Trophoblast cell (in vitro differentiated cells and primary cell): ENCODE measurements around the gene SRRM2.

Experiments
- DNase-seq, 2 donors: peaks; one replicate each; pipeline ENCODE4 v3.0.0-alpha.2; 2016
- H2AFZ ChIP-seq: 2 replicates; pipeline ENCODE4 v1.6.1; 2013; ENCODE audit warnings: low read length, moderate library complexity, mild to moderate bottlenecking; ENCODE audit not compliant: insufficient read depth, poor library complexity
- H2AK5ac ChIP-seq: 2 replicates; pipeline ENCODE4 v1.6.1; 2013; ENCODE audit warnings: mild to moderate bottlenecking, low read length
- H2BK120ac ChIP-seq: 2 replicates; pipeline ENCODE4 v1.6.1; 2013; ENCODE audit warnings: low read length, mild to moderate bottlenecking, moderate library complexity; ENCODE audit not compliant: insufficient read depth, poor library complexity
- H2BK12ac ChIP-seq: 2 replicates; pipeline ENCODE4 v1.6.1; 2013; ENCODE audit warnings: mild to moderate bottlenecking, low read length, moderate library complexity
- H2BK5ac ChIP-seq: 2 replicates; pipeline ENCODE4 v1.6.1; 2013; ENCODE audit warnings: low read length, low read depth, moderate library complexity, mild to moderate bottlenecking; ENCODE audit not compliant: poor library complexity
- H3K14ac ChIP-seq: 2 replicates; pipeline ENCODE4 v1.6.1; 2013; ENCODE audit warnings: mild to moderate bottlenecking, low read length
- H3K18ac ChIP-seq: 2 replicates; pipeline ENCODE4 v1.6.1; 2013; ENCODE audit warnings: mild to moderate bottlenecking, low read length
- H3K23ac ChIP-seq: 2 replicates; pipeline ENCODE4 v1.6.1; 2013; ENCODE audit warnings: low read length
- H3K27ac ChIP-seq: 2 replicates; pipeline ENCODE4 v1.5.1; 2013; ENCODE audit warnings: low read depth, mild to moderate bottlenecking, inconsistent platforms, low read length, moderate library complexity
- H3K27me3 ChIP-seq: 2 replicates; pipeline ENCODE4 v1.6.1; 2013; ENCODE audit warnings: inconsistent platforms, mild to moderate bottlenecking, low read length, moderate library complexity; ENCODE audit not compliant: insufficient read depth
- H3K36me3 ChIP-seq, 2 experiments: 1 replicate in 1 of 2; 2 replicates in 1 of 2; pipeline ENCODE4 v1.6.1; 2013; ENCODE audit warnings: low read length in 2 of 2, mild to moderate bottlenecking in 2 of 2, moderate library complexity in 1 of 2; ENCODE audit not compliant: insufficient read depth in 2 of 2, control insufficient read depth in 1 of 2
- H3K4ac ChIP-seq: 2 replicates; pipeline ENCODE4 v1.6.1; 2013; ENCODE audit warnings: low read depth, mild to moderate bottlenecking, low read length, moderate library complexity
- H3K4me1 ChIP-seq, 2 experiments: 1 replicate in 1 of 2; 2 replicates in 1 of 2; pipeline ENCODE4 v1.6.1; 2013; ENCODE audit warnings: low read length in 2 of 2, mild to moderate bottlenecking in 2 of 2, moderate library complexity in 1 of 2; ENCODE audit not compliant: insufficient read depth in 2 of 2, control insufficient read depth in 1 of 2
- H3K4me2 ChIP-seq: 2 replicates; pipeline ENCODE4 v1.6.1; 2013; ENCODE audit warnings: inconsistent platforms, mild to moderate bottlenecking, low read length, moderate library complexity
- H3K4me3 ChIP-seq: 2 replicates; pipeline ENCODE4 v1.5.1; 2013; ENCODE audit warnings: mild to moderate bottlenecking, low read depth, low read length, inconsistent platforms
- H3K79me1 ChIP-seq: one replicate; pipeline ENCODE4 v1.6.1; 2013; ENCODE audit warnings: low read length
- H3K79me2 ChIP-seq: 2 replicates; pipeline ENCODE4 v1.6.1; 2013; ENCODE audit warnings: low read length, mild to moderate bottlenecking; ENCODE audit not compliant: control insufficient read depth, insufficient read depth, poor library complexity
- H3K9ac ChIP-seq: 2 replicates; pipeline ENCODE4 v1.6.1; 2013; ENCODE audit warnings: mild to moderate bottlenecking, low read length
- H3K9me3 ChIP-seq: 2 replicates; pipeline ENCODE4 v1.6.1; 2013; ENCODE audit warnings: low read depth, mild to moderate bottlenecking, control low read depth, inconsistent platforms, low read length; ENCODE audit not compliant: insufficient read depth
- H4K12ac ChIP-seq: 2 replicates; pipeline ENCODE4 v1.6.1; 2013; ENCODE audit warnings: low read depth, mild to moderate bottlenecking, low read length, moderate library complexity
- H4K8ac ChIP-seq: 2 replicates; pipeline ENCODE4 v1.6.1; 2013; ENCODE audit warnings: low read depth, mild to moderate bottlenecking, low read length, moderate library complexity
- H4K91ac ChIP-seq: one replicate; pipeline ENCODE4 v1.6.1; 2013; ENCODE audit warnings: low read depth, mild to moderate bottlenecking, low read length, moderate library complexity
- WGBS: extraction: QIAGEN DNeasy Blood & Tissue Kit; methylation state at CpG from one replicate; pipeline ENCODE4 v1.1.7; 2013; ENCODE audit warnings: missing lambda C conversion rate; ENCODE audit not compliant: insufficient read length, insufficient coverage; ENCODE audit errors: extremely low coverage; 5-methylcytosine and 5-hydroxymethylcytosine counted together

SRRM2 gene

GRCh38 chr16:2779978-2780898 is 27.8 kb downstream of the SRRM2 start:
- Histone ChIP-seq H2BK120ac (no peak overlapping the region), H3K9me3 (no peaks in the 10 kb centered on the region), H3K79me1 (peaks cover 12% of the 10 kb centered on the region), H3K36me3 (peaks cover 3% of the 10 kb centered on the region in 2 experiments), H3K27ac (no peak overlapping the region), H3K9ac (no peak overlapping the region), H3K14ac (no peak overlapping the region), H3K79me2 (peaks cover 14% of the 10 kb centered on the region), H2BK12ac (no peak overlapping the region), H4K8ac (no peak overlapping the region), H3K4me3 (no peak overlapping the region), H3K18ac (no peak overlapping the region), H2AFZ (no peak overlapping the region), H2AK5ac (no peak overlapping the region), H3K27me3 (no peaks in the 10 kb centered on the region), H3K4me2 (no peak overlapping the region), H4K12ac (no peak overlapping the region), H2BK5ac (no peak overlapping the region), H3K4ac (no peak overlapping the region), H4K91ac (no peak overlapping the region), H3K23ac (no peak overlapping the region), H3K4me1 (peaks cover 0 to 17% of the 10 kb centered on the region in 2 experiments)
- DNase-seq, result no peak
- no CpG with 5 or more reads among the region's 17 CpGs for WGBS

GRCh38 chr16:2782583-2783351 is 30.3 kb downstream of the SRRM2 start:
- no peak overlapping the region for H3K4ac ChIP-seq
- H3K4me2 ChIP-seq, result no peak overlapping the region
- H2AFZ ChIP-seq, result no peak overlapping the region
- no CpG with 5 or more reads among the region's 20 CpGs for WGBS
- no peak overlapping the region for H4K12ac ChIP-seq
- no peaks in the 10 kb centered on the region for H3K36me3 ChIP-seq
- peaks cover 0 to 11% of the 10 kb centered on the region in 2 experiments for H3K4me1 ChIP-seq
- no peak overlapping the region for H4K8ac ChIP-seq
- no peak overlapping the region for H3K14ac ChIP-seq
- H3K4me3 ChIP-seq, result no peak overlapping the region
- no peak overlapping the region for H4K91ac ChIP-seq
- peaks cover 3% of the 10 kb centered on the region for H3K79me2 ChIP-seq
- peaks cover 4% of the 10 kb centered on the region for H3K79me1 ChIP-seq
- no peaks in the 10 kb centered on the region for H3K9me3 ChIP-seq
- H2BK12ac ChIP-seq, result no peak overlapping the region
- no peak overlapping the region for H3K18ac ChIP-seq
- no peak overlapping the region for H3K9ac ChIP-seq
- H3K27ac ChIP-seq, result no peak overlapping the region
- H2BK5ac ChIP-seq, result no peak overlapping the region
- no peak overlapping the region for H2AK5ac ChIP-seq
- DNase-seq, result no peak
- H3K23ac ChIP-seq, result no peak overlapping the region
- H3K27me3 ChIP-seq, result no peaks in the 10 kb centered on the region
- no peak overlapping the region for H2BK120ac ChIP-seq

- Histone ChIP-seq H3K9ac (no peak overlapping the region), H3K4me2 (no peak overlapping the region), H3K79me1 (no peaks in the 10 kb centered on the region), H3K36me3 (no peaks in the 10 kb centered on the region), H3K27me3 (no peaks in the 10 kb centered on the region), H3K4ac (no peak overlapping the region), H3K9me3 (no peaks in the 10 kb centered on the region), H3K18ac (no peak overlapping the region), H4K12ac (no peak overlapping the region), H2BK120ac (no peak overlapping the region), H2BK5ac (no peak overlapping the region), H3K27ac (no peak overlapping the region), H2AK5ac (no peak overlapping the region), H2AFZ (no peak overlapping the region), H3K4me3 (no peak overlapping the region), H3K14ac (no peak overlapping the region), H3K4me1 (peaks cover 0 to 2% of the 10 kb centered on the region in 2 experiments), H2BK12ac (no peak overlapping the region), H4K8ac (no peak overlapping the region), H3K23ac (no peak overlapping the region), H3K79me2 (no peaks in the 10 kb centered on the region), H4K91ac (no peak overlapping the region)
- whole genome bisulfite sequencing, result no CpG with 5 or more reads among the region's 15 CpGs
- no peak for DNase-seq
Measured at GRCh38 chr16:2783581-2784357, 31.3 kb downstream of the SRRM2 start.

- no peaks in the 10 kb centered on the region for H3K27me3 ChIP-seq
- no peaks in the 10 kb centered on the region for H3K9me3 ChIP-seq
- H3K14ac ChIP-seq, result no peak overlapping the region
- no peak overlapping the region for H4K91ac ChIP-seq
- no peak overlapping the region for H2BK5ac ChIP-seq
- H3K4ac ChIP-seq, result no peak overlapping the region
- no peak overlapping the region for H3K9ac ChIP-seq
- H3K27ac ChIP-seq, result no peak overlapping the region
- no peaks in the 10 kb centered on the region for H3K36me3 ChIP-seq
- WGBS, result no CpG with 5 or more reads among the region's 15 CpGs
- H4K12ac ChIP-seq, result no peak overlapping the region
- DNase-seq, result no peak
- no peaks in the 10 kb centered on the region for H3K4me1 ChIP-seq
- H3K18ac ChIP-seq, result no peak overlapping the region
- no peak overlapping the region for H4K8ac ChIP-seq
- H2BK120ac ChIP-seq, result no peak overlapping the region
- H3K79me1 ChIP-seq, result no peaks in the 10 kb centered on the region
- H3K4me2 ChIP-seq, result no peak overlapping the region
- no peaks in the 10 kb centered on the region for H3K79me2 ChIP-seq
- no peak overlapping the region for H2BK12ac ChIP-seq
- no peak overlapping the region for H2AK5ac ChIP-seq
- H2AFZ ChIP-seq, result no peak overlapping the region
- no peak overlapping the region for H3K23ac ChIP-seq
- no peak overlapping the region for H3K4me3 ChIP-seq
Measured at GRCh38 chr16:2784358-2785100, 32.1 kb downstream of the SRRM2 start.
